Urothelium cell line (cell line): ENCODE results near the gene DMXL1.

Experiments used
- DNase-seq: peaks from one replicate; pipeline ENCODE4 v3.0.0; 2011; ENCODE audit warnings: low spot score, mixed read lengths
- FAIRE-seq: peaks from 2 replicates; lab custom pipeline; 2011; peaks lifted over from hg19 to GRCh38; lab: Jason Lieb, UNC

The DMXL1 gene

GRCh38 chr5:119287547-119288111, 216.7 kb downstream of the DMXL1 start:
- FAIRE-seq (no peak), DNase-seq (no peak)

GRCh38 chr5:119288379-119289033, 217.6 kb downstream of the DMXL1 start:
- FAIRE-seq (no peak), DNase-seq (no peak)

- FAIRE-seq = no peak
- DNase-seq = no peak
Measured at GRCh38 chr5:119289438-119290044, 218.7 kb downstream of the DMXL1 start.

- FAIRE-seq = no peak
- no peak for DNase-seq
Measured at GRCh38 chr5:119290161-119290569, 219.3 kb downstream of the DMXL1 start.

- FAIRE-seq (no peak), DNase-seq (no peak)
Measured at GRCh38 chr5:119290607-119291006, 219.7 kb downstream of the DMXL1 start.

- no peak for DNase-seq
- no peak for FAIRE-seq
Measured at GRCh38 chr5:119291056-119291455, 220.2 kb downstream of the DMXL1 start.

- FAIRE-seq (no peak), DNase-seq (no peak)
Measured at GRCh38 chr5:119291877-119292276, 221.0 kb downstream of the DMXL1 start.

GRCh38 chr5:119292701-119293515, 222.0 kb downstream of the DMXL1 start:
- no peak for FAIRE-seq
- DNase-seq = no peak

- FAIRE-seq = no peak
- DNase-seq = no peak
Measured at GRCh38 chr5:119293516-119293829, 222.6 kb downstream of the DMXL1 start.
